ENCODE measurements around the gene ATP7B.

GRCh38 chr13:51956717-51957116 lies 54.5 kb downstream of the ATP7B start:
- TF ChIP-seq, protein P1, sequence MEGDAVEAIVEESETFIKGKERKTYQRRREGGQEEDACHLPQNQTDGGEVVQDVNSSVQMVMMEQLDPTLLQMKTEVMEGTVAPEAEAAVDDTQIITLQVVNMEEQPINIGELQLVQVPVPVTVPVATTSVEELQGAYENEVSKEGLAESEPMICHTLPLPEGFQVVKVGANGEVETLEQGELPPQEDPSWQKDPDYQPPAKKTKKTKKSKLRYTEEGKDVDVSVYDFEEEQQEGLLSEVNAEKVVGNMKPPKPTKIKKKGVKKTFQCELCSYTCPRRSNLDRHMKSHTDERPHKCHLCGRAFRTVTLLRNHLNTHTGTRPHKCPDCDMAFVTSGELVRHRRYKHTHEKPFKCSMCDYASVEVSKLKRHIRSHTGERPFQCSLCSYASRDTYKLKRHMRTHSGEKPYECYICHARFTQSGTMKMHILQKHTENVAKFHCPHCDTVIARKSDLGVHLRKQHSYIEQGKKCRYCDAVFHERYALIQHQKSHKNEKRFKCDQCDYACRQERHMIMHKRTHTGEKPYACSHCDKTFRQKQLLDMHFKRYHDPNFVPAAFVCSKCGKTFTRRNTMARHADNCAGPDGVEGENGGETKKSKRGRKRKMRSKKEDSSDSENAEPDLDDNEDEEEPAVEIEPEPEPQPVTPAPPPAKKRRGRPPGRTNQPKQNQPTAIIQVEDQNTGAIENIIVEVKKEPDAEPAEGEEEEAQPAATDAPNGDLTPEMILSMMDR (IDR thresholded peaks at IDR 0.05; ENCODE audit: low read length), result no peak
- no peak for TF ChIP-seq EZH2 (optimal IDR thresholded peaks at IDR 0.05; ENCODE audit: low read depth, low read length)
- TF ChIP-seq EZH2phosphoT487 (IDR thresholded peaks at IDR 0.05; ENCODE audit: low read length), result no peak
